Thyroid gland (tissue), 4 donors: Measurements from ENCODE around the gene ZNF490.
A peak's percentile ranks its signal among the peaks of the same experiment; 100 is the strongest.

Experiments
- POLR2A ChIP-seq, 2 donors: fragments of 450-650 bp; IDR thresholded peaks; one replicate each; pipeline ENCODE4 v1.6.1; 2017; ENCODE audit warnings: antibody characterized with exemption in 2 of 2, mild to moderate bottlenecking in 2 of 2, moderate library complexity in 1 of 2
- TF ChIP-seq, protein P1 (sequence below), 6 experiments: fragments of 200-600 bp in 3 of 6; fragments of 450-650 bp in 3 of 6; sonication (generic) in 3 of 6; IDR thresholded peaks; one replicate each; pipeline ENCODE4 v1.5.1; 2016 to 2019; ENCODE audit warnings: antibody characterized with exemption in 6 of 6, mild to moderate bottlenecking in 2 of 6, inconsistent platforms in 1 of 6, moderate library complexity in 1 of 6

GRCh38 chr19:12555456-12555930 is 55.1 kb downstream of the ZNF490 start:
- TF ChIP-seq, protein P1, sequence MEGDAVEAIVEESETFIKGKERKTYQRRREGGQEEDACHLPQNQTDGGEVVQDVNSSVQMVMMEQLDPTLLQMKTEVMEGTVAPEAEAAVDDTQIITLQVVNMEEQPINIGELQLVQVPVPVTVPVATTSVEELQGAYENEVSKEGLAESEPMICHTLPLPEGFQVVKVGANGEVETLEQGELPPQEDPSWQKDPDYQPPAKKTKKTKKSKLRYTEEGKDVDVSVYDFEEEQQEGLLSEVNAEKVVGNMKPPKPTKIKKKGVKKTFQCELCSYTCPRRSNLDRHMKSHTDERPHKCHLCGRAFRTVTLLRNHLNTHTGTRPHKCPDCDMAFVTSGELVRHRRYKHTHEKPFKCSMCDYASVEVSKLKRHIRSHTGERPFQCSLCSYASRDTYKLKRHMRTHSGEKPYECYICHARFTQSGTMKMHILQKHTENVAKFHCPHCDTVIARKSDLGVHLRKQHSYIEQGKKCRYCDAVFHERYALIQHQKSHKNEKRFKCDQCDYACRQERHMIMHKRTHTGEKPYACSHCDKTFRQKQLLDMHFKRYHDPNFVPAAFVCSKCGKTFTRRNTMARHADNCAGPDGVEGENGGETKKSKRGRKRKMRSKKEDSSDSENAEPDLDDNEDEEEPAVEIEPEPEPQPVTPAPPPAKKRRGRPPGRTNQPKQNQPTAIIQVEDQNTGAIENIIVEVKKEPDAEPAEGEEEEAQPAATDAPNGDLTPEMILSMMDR (IDR thresholded peaks at IDR 0.05): peak in 1 of 6 experiments; percentile 21
- no peak for TF ChIP-seq POLR2A (IDR thresholded peaks at IDR 0.05)
